ENCODE results near the gene MAPRE3.

DNA sequence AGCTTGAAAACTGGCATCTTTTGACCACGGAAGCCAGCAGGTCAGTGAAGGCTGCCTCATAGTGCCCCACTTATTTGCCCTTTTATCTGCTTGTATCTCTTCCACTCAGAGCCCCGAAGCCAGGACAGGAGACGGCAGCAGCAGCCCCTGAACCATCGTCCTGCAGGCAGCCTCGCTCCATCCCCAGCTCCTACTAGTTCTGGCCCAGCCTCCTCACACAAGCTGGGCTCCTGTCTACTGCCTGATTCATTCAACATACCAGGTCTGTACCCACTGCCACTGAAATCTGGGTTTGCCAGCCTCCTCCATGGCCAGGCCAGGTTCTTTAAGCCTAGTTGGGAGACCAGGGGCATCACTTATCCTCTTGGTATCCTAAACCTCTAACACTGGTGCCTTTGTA, 96.9 kb downstream of the MAPRE3 start:
- no peak for TF ChIP-seq SUZ12 (IDR thresholded peaks at IDR 0.05)
- no peak for TF ChIP-seq LEF1 (IDR thresholded peaks at IDR 0.05; ENCODE audit: borderline replicate concordance)
- no peak for TF ChIP-seq L3MBTL2 (conservative IDR thresholded peaks at IDR 0.05)
- TF ChIP-seq SP1 (IDR thresholded peaks at IDR 0.05): no peak
- no peak for TF ChIP-seq FOXA1 (IDR thresholded peaks at IDR 0.05)
- no peak for TF ChIP-seq TARDBP (IDR thresholded peaks at IDR 0.05)
- no peak for TF ChIP-seq FOXK2 (IDR thresholded peaks at IDR 0.05)
- no peak for TF ChIP-seq BHLHE40 (IDR thresholded peaks at IDR 0.05; ENCODE audit: borderline replicate concordance)
- TF ChIP-seq ZNF384 (IDR thresholded peaks at IDR 0.05): no peak
- TF ChIP-seq NFRKB (IDR thresholded peaks at IDR 0.05): no peak
- no peak for TF ChIP-seq ELF4 (IDR thresholded peaks at IDR 0.05)
- no peak for TF ChIP-seq ARNT (IDR thresholded peaks at IDR 0.05)

Data from HEK293T (cell line).